GM18526 (cell line): ENCODE results near the gene ABHD11.

Source experiments
- POLR2A ChIP-seq: IDR thresholded peaks from 3 replicates; pipeline ENCODE4 v1.6.1; 2011; ENCODE audit not compliant: insufficient read length; ENCODE audit errors: extremely low read depth

Gene ABHD11

DNA sequence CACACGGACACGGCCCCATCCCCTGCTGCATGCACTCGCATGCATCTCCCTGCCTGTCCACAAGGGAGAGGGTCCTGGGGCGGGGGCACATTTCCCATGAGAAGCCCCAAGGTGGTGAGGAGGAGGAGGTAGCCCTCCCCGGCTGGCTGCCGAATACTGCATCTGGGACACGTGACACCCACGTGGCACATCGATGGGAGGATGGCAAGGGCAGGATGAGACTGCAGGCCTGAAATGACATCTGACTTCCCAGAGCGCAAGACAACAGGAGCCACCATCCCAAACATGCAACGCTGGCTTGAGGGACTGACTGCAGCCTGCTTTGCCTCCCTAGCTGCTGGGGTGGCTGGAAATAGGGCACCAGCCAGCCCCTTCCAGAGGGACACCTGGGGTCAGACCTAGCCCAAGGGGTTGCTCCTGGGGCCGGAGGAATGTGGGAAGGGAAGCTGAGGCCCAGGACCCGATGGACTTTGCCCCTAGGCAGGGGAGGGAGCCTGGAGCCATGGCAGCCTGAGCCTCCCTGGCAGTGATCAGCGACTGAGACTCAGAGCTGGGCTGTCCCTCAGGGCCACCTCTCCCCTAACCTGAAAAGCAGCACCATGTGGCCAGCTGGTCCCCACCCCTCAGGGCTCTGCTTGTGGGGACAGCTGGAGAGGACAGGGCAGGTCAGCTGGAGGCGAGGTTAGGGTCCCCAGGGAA is 39.1 kb downstream of the ABHD11 start:
- TF ChIP-seq POLR2A, result no peak

DNA sequence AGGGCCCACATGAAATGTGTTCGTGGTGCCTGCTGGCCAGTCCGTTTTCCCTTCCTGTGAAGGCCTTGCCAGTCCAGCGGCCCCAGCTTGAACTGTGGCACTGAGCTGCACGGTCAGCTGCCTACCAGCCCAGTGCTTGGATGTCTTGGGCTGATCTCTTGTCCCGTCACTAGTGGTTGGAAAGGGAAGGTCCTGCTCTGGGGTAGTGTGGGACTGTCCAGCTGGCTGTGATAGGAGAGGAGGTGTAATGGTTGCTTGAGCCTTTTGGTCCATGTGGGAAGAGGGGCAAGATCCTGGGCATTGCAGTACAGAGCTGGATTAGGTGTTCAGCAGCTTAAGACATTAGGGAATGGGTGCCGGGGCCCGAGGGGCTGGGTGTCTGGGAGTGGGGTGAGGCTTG is 40.2 kb downstream of the ABHD11 start:
- TF ChIP-seq POLR2A, result no peak

DNA sequence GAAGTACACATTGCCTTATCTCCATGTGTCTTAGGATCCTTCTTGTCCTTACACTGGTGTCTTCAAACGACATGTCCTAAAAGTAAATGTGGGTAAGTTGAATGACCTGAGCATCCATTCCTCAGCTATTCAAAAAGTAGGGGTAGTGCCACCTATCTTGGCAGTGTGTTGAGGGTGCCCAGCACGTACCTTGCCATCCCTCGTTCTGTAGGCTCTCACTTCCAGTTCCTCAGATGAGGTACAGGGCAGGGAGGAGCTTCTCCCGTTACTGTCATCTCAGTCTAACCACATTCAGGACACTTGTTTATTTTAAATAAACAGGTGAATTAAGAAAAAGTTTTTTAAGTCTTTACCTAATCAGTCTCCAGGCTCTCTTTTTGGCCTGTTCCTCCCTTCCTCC is 42.2 kb downstream of the ABHD11 start:
- TF ChIP-seq POLR2A, result no peak

DNA sequence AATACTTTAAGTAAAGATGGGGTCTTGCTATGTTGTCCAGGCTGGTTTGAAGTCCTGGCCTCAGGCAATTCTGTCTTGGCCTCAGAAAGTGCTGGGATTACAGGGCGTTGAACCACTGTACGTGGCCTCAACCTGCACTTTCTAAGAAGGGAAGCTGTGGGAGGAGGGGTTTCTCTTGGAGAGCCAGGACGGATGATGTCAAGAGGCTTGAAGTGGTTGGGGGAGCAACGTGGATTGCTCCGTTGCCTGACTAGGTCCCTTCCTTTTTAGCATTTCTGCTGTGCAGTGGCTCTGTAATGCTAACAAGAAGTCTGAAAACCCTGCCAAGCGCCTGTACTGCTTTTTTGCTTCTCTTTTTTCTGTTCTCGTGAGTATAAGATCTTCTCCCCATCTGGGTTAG is 48.0 kb downstream of the ABHD11 start:
- TF ChIP-seq POLR2A, result no peak

DNA sequence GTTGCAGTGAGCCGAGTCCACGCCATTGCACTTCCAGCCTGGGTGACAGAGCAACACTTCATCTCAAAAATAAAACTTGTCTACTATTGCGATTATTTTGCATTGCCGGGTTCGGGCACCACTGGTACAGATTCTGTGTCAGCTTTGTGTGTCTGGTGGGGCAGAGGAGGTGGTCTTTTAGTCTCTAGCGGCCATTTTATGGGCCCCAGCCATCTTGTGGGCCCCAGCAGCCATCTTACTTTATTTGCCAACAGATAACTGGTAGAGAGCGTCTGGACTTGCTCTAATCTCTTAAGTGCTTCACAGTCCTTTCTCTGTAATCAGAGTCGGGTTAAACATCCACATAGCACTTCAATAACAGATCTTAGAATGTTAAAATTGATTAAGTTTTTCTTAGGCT is 50.3 kb downstream of the ABHD11 start:
- TF ChIP-seq POLR2A, result no peak
